HepG2 (cell line): ENCODE data around the gene COMT. TPM values are rescaled to one million over a fixed set of nuclear protein-coding genes. Genes with fewer than 3 reads are reported as not detected.

Experiments
- ATAC-seq: fragments of 200-7000 bp; cut with Tn5 transposase; 3 replicates; pipeline ENCODE4 v1.9.1; 2020; ENCODE audit warnings: mild to moderate bottlenecking, moderate library complexity
- BruUV-seq: library from RNA; stranded (reverse); fragments of 400-500 nt; replicated peaks from 2 replicates; lab custom pipeline; 2021; lab: Mats Ljungman, UMichigan
- CTCF ChIA-PET: fragments of 300-600 bp; formaldehyde crosslinking; extraction: SDS; loops from one replicate; lab custom pipeline; 2021; ENCODE audit warnings: low total read pairs, inconsistent platforms, low intra/inter-chr PET ratio; lab: Yijun Ruan, JAX
- POLR2A ChIA-PET: fragments of 350-600 bp; sonication (Branson Sonifier 250); formaldehyde crosslinking; loops from one replicate; lab custom pipeline; 2020; ENCODE audit warnings: antibody characterized with exemption, inconsistent platforms; lab: Yijun Ruan, JAX
- DNase-seq: peaks from one replicate; pipeline ENCODE4 v3.0.0-alpha.2; 2015; ENCODE audit warnings: low spot score
- FAIRE-seq: peaks from 3 replicates; lab custom pipeline; 2011; peaks lifted over from hg19 to GRCh38; lab: Jason Lieb, UNC
- H2AFZ ChIP-seq: one replicate; pipeline ENCODE4 v1.6.1; 2011; ENCODE audit warnings: low read length, inconsistent platforms
- H3K27ac ChIP-seq: fragments of 300-600 bp; 3 replicates; pipeline ENCODE4 v1.8.0; 2011; ENCODE audit warnings: mixed run types, mild to moderate bottlenecking, mixed read lengths, low read length, inconsistent platforms; ENCODE audit not compliant: insufficient read depth; ENCODE audit errors: extremely low read length
- H3K27me3 ChIP-seq, 2 experiments: fragments of 200-600 bp in 1 of 2; 2 replicates in 1 of 2; 3 replicates in 1 of 2; pipeline versions ENCODE4 v1.6.0 to v1.8.0; 2011; ENCODE audit warnings: low read length in 2 of 2, mild to moderate bottlenecking in 2 of 2, moderate library complexity in 2 of 2, inconsistent platforms in 1 of 2; ENCODE audit not compliant: insufficient read depth in 2 of 2, control insufficient read depth in 1 of 2
- H3K36me3 ChIP-seq, 2 experiments: fragments of 200-600 bp in 1 of 2; replicated peaks in 1 of 2; 2 replicates in 1 of 2; 3 replicates in 1 of 2; pipeline versions ENCODE4 v1.5.1 to v1.8.0; 2011; ENCODE audit warnings: low read length in 2 of 2, inconsistent platforms in 1 of 2; ENCODE audit not compliant: insufficient read depth in 2 of 2, control insufficient read depth in 1 of 2
- H3K4me1 ChIP-seq: 2 replicates; pipeline ENCODE4 v1.5.1; 2012; ENCODE audit warnings: low read length, inconsistent platforms; ENCODE audit not compliant: insufficient read depth
- H3K4me2 ChIP-seq: 2 replicates; pipeline ENCODE4 v1.6.0; 2011; ENCODE audit warnings: low read depth, low read length, inconsistent platforms
- H3K4me3 ChIP-seq, 3 experiments: fragments of 200-600 bp in 1 of 3; sonication (generic), shearing (Covaris generic) in 1 of 3; replicated peaks in 1 of 3; 2 replicates each; pipeline ENCODE4 v1.5.1; 2011 to 2016; ENCODE audit warnings: low read length in 3 of 3, inconsistent platforms in 2 of 3, low read depth in 2 of 3, mild to moderate bottlenecking in 2 of 3, control low read depth in 1 of 3, mixed read lengths in 1 of 3; ENCODE audit not compliant: insufficient read depth in 1 of 3
- H3K79me2 ChIP-seq: one replicate; pipeline ENCODE4 v1.6.1; 2011; ENCODE audit warnings: low read length, inconsistent platforms; ENCODE audit not compliant: insufficient read depth
- H3K9ac ChIP-seq: 2 replicates; pipeline ENCODE4 v1.6.0; 2011; ENCODE audit warnings: mild to moderate bottlenecking, low read depth, low read length, inconsistent platforms; ENCODE audit not compliant: insufficient read depth
- H3K9me3 ChIP-seq: 2 replicates; pipeline ENCODE4 v1.5.1; 2012; ENCODE audit warnings: mild to moderate bottlenecking, low read length
- H4K20me1 ChIP-seq: 2 replicates; pipeline ENCODE4 v1.6.0; 2011; ENCODE audit warnings: inconsistent platforms, mild to moderate bottlenecking, low read length, moderate library complexity; ENCODE audit not compliant: insufficient read depth
- CC2D1A ChIP-seq: sonication (generic); formaldehyde crosslinking; IDR thresholded peaks from 2 replicates; pipeline ENCODE4 v1.8.1; 2023; ENCODE audit warnings: mild to moderate bottlenecking, missing genetic modification reagents
- HDAC6 ChIP-seq: fragments of 200-600 bp; sonication (generic); IDR thresholded peaks from 2 replicates; pipeline ENCODE4 v1.7.0; 2017; ENCODE audit warnings: mild to moderate bottlenecking, antibody characterized with exemption, low read length, low read depth
- KAT7 ChIP-seq: IDR thresholded peaks from 2 replicates; pipeline ENCODE4 v1.6.1; 2018; ENCODE audit warnings: borderline replicate concordance, missing compliant biosample characterization
- RBAK ChIP-seq: sonication (generic); formaldehyde crosslinking; IDR thresholded peaks from 2 replicates; pipeline ENCODE4 v1.5.1; 2020; ENCODE audit warnings: mild to moderate bottlenecking, missing genetic modification reagents
- SKI ChIP-seq: fragments of 450-650 bp; IDR thresholded peaks from one replicate; pipeline ENCODE4 v1.6.1; 2018; ENCODE audit warnings: mild to moderate bottlenecking; ENCODE audit not compliant: partially characterized antibody
- ZNF207 ChIP-seq: fragments of 450-650 bp; IDR thresholded peaks from 2 replicates; pipeline ENCODE4 v1.6.1; 2016; ENCODE audit warnings: antibody characterized with exemption, borderline replicate concordance
- ZNF512B ChIP-seq: sonication (generic); formaldehyde crosslinking; IDR thresholded peaks from 2 replicates; pipeline ENCODE4 v1.5.1; 2020; ENCODE audit warnings: missing genetic modification reagents, mild to moderate bottlenecking, borderline replicate concordance
- ZNF562 ChIP-seq: sonication (generic); formaldehyde crosslinking; IDR thresholded peaks from 2 replicates; pipeline ENCODE4 v1.8.0; 2022; ENCODE audit warnings: missing genetic modification reagents, borderline replicate concordance
- ZNF576 ChIP-seq: sonication (generic); formaldehyde crosslinking; IDR thresholded peaks from 2 replicates; pipeline ENCODE4 v1.4.0; 2020; ENCODE audit warnings: mild to moderate bottlenecking, missing genetic modification reagents
- WGBS: methylation state at CpG from one replicate; pipeline ENCODE4 v1.1.6; 2017; ENCODE audit warnings: low lambda C conversion rate; 5-methylcytosine and 5-hydroxymethylcytosine counted together
- in situ Hi-C: cut with HindIII; loops from 2 replicates; pipeline ENCODE4 v1.10.0; 2017; ENCODE audit warnings: low pct_unique_long_range_greater_than_20kb; ENCODE audit not compliant: extremely low pct_ligation_motif_present
- intact Hi-C: fragments of 100-400 bp; cut with micrococcal nuclease; formaldehyde crosslinking; loops from one replicate; pipeline ENCODE4 v1.10.0; 2022; ENCODE audit not compliant: unreplicated experiment
- polyA plus RNA-seq, 8 experiments: library from polyadenylated mRNA; depleted of rRNA in 3 of 8; stranded (reverse) in 7 of 8; unstranded in 1 of 8; fragments of >200 nt; fragmentation: Illumina TruSeq in 4 of 8; extraction: Trizol in 4 of 8; gene quantifications; 2 replicates each; pipeline versions ENCODE4 v1.2.1 to v1.2.3, GENCODE V29; 2011 to 2016; ENCODE audit warnings: low read depth in 4 of 8, missing spikeins in 1 of 8, mixed read lengths in 1 of 8; ENCODE audit not compliant: insufficient read depth in 1 of 8
- total RNA-seq, 5 experiments: library from RNA; depleted of rRNA; stranded (reverse); fragments of >200 nt; fragmentation: Illumina TruSeq; extraction: Trizol; gene quantifications; 2 replicates each; pipeline ENCODE4 v1.2.3, GENCODE V29; 2016; ENCODE audit warnings: low read depth in 1 of 5
- TF ChIP-seq, protein P1 (sequence below): IDR thresholded peaks from 2 replicates; pipeline ENCODE4 v1.6.1; 2016
- TF ChIP-seq, protein P2 (sequence below): sonication (generic); formaldehyde crosslinking; IDR thresholded peaks from 2 replicates; pipeline ENCODE4 v1.4.0; 2020; ENCODE audit warnings: mild to moderate bottlenecking, missing genetic modification reagents
- TF ChIP-seq, protein P3 (sequence below): sonication (generic); formaldehyde crosslinking; IDR thresholded peaks from 2 replicates; pipeline ENCODE4 v1.8.0; 2022; ENCODE audit warnings: missing genetic modification reagents, mild to moderate bottlenecking, borderline replicate concordance

The COMT gene
- total and polyA plus RNA-seq, 2 of the 13 experiments (the other 11 are each of a cell fraction or from before 2014, with no cell fraction given), result 156 to 162 TPM

- intact Hi-C loops, result no loop called here
- ChIA-PET CTCF (no interaction called here), POLR2A (no interaction called here)
- Histone ChIP-seq H3K27me3 (no peaks in the 10 kb centered on the region), H3K79me2 (no peaks in the 10 kb centered on the region), H4K20me1 (no peaks in the 10 kb centered on the region), H3K4me3 (no peak overlapping the region), H3K4me1 (no peaks in the 10 kb centered on the region), H3K27ac (no peak overlapping the region), H3K36me3 (peaks cover 21 to 55% of the 10 kb centered on the region in 2 experiments; a peak in 4 of 5 replicates), H2AFZ (no peak overlapping the region), H3K9ac (no peak overlapping the region), H3K9me3 (0 out of 2 replicates have a peak, but pooled peaks cover 4% of the 10 kb centered on the region), H3K4me2 (no peak overlapping the region)
- WGBS, result 100% methylated on average over 6 of the region's 12 CpGs
- no peak for FAIRE-seq
- in situ Hi-C loops, result loop anchor here (10.0 kb wide), 1 partner anchor 163 kb away; no protein-coding TSS in a partner anchor
- no peak for DNase-seq
- ATAC-seq, result no peak
- no TSS peak for BruUV-seq
- TF ChIP-seq RBAK (no peak), ZNF207 (no peak), CC2D1A (CRISPR knock-in tag) (no peak), ZNF512B (CRISPR knock-in tag) (no peak), HDAC6 (no peak), SKI (no peak), ZNF562 (CRISPR knock-in tag) (no peak), KAT7 (CRISPR knock-in tag) (no peak), ZNF576 (no peak)
- TF ChIP-seq, protein P1, sequence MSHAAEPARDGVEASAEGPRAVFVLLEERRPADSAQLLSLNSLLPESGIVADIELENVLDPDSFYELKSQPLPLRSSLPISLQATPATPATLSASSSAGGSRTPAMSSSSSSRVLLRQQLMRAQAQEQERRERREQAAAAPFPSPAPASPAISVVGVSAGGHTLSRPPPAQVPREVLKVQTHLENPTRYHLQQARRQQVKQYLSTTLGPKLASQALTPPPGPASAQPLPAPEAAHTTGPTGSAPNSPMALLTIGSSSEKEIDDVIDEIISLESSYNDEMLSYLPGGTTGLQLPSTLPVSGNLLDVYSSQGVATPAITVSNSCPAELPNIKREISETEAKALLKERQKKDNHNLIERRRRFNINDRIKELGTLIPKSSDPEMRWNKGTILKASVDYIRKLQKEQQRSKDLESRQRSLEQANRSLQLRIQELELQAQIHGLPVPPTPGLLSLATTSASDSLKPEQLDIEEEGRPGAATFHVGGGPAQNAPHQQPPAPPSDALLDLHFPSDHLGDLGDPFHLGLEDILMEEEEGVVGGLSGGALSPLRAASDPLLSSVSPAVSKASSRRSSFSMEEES (CRISPR knock-in tag), result no peak
- TF ChIP-seq, protein P2, sequence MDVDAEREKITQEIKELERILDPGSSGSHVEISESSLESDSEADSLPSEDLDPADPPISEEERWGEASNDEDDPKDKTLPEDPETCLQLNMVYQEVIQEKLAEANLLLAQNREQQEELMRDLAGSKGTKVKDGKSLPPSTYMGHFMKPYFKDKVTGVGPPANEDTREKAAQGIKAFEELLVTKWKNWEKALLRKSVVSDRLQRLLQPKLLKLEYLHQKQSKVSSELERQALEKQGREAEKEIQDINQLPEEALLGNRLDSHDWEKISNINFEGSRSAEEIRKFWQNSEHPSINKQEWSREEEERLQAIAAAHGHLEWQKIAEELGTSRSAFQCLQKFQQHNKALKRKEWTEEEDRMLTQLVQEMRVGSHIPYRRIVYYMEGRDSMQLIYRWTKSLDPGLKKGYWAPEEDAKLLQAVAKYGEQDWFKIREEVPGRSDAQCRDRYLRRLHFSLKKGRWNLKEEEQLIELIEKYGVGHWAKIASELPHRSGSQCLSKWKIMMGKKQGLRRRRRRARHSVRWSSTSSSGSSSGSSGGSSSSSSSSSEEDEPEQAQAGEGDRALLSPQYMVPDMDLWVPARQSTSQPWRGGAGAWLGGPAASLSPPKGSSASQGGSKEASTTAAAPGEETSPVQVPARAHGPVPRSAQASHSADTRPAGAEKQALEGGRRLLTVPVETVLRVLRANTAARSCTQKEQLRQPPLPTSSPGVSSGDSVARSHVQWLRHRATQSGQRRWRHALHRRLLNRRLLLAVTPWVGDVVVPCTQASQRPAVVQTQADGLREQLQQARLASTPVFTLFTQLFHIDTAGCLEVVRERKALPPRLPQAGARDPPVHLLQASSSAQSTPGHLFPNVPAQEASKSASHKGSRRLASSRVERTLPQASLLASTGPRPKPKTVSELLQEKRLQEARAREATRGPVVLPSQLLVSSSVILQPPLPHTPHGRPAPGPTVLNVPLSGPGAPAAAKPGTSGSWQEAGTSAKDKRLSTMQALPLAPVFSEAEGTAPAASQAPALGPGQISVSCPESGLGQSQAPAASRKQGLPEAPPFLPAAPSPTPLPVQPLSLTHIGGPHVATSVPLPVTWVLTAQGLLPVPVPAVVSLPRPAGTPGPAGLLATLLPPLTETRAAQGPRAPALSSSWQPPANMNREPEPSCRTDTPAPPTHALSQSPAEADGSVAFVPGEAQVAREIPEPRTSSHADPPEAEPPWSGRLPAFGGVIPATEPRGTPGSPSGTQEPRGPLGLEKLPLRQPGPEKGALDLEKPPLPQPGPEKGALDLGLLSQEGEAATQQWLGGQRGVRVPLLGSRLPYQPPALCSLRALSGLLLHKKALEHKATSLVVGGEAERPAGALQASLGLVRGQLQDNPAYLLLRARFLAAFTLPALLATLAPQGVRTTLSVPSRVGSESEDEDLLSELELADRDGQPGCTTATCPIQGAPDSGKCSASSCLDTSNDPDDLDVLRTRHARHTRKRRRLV (CRISPR knock-in tag), result no peak
- TF ChIP-seq, protein P3, sequence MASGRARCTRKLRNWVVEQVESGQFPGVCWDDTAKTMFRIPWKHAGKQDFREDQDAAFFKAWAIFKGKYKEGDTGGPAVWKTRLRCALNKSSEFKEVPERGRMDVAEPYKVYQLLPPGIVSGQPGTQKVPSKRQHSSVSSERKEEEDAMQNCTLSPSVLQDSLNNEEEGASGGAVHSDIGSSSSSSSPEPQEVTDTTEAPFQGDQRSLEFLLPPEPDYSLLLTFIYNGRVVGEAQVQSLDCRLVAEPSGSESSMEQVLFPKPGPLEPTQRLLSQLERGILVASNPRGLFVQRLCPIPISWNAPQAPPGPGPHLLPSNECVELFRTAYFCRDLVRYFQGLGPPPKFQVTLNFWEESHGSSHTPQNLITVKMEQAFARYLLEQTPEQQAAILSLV, result no peak
These were observed 24.0 kb upstream of the COMT start for GRCh38 chr22:19917389-19918138.
